H1 (cell line): ENCODE results near the gene MBTPS1. TPM values are rescaled to one million over a fixed set of nuclear protein-coding genes. Genes with fewer than 3 reads are reported as not detected.

ENCODE experiments used
- polyA plus RNA-seq, 7 experiments: library from polyadenylated mRNA; depleted of rRNA in 3 of 7; stranded (reverse) in 5 of 7; unstranded in 2 of 7; fragments of >200 nt in 5 of 7; fragments of 200-250 nt in 2 of 7; gene quantifications; 1 replicate in 5 of 7; 2 replicates in 1 of 7; 4 replicates in 1 of 7; pipeline versions ENCODE4 v1.2.1 to v1.2.3, GENCODE V29; 2011 to 2013; ENCODE audit warnings: missing spikeins in 2 of 7, mixed read lengths in 2 of 7
- total RNA-seq: library from RNA; stranded (reverse); fragmentation: NEBNext Ultra II Directional; extraction: Animal tissue kit (Norgen Biotek cat#: 25700); gene quantifications from 2 replicates; pipeline ENCODE4 v1.2.1, GENCODE V29; 2021
- TF ChIP-seq, protein P1 (sequence below): fragments of 300-600 bp; sonication (generic); IDR thresholded peaks from 2 replicates; pipeline ENCODE4 v1.7.1; 2012; ENCODE audit warnings: low read length, moderate library complexity, mild to moderate bottlenecking, inconsistent platforms; ENCODE audit not compliant: insufficient replicate concordance

MBTPS1 gene
- total and polyA plus RNA-seq, 2 of the 8 experiments (the other 6 are each of a cell fraction or from before 2014, with no cell fraction given) = 30.6 to 53.3 TPM

- TF ChIP-seq, protein P1, sequence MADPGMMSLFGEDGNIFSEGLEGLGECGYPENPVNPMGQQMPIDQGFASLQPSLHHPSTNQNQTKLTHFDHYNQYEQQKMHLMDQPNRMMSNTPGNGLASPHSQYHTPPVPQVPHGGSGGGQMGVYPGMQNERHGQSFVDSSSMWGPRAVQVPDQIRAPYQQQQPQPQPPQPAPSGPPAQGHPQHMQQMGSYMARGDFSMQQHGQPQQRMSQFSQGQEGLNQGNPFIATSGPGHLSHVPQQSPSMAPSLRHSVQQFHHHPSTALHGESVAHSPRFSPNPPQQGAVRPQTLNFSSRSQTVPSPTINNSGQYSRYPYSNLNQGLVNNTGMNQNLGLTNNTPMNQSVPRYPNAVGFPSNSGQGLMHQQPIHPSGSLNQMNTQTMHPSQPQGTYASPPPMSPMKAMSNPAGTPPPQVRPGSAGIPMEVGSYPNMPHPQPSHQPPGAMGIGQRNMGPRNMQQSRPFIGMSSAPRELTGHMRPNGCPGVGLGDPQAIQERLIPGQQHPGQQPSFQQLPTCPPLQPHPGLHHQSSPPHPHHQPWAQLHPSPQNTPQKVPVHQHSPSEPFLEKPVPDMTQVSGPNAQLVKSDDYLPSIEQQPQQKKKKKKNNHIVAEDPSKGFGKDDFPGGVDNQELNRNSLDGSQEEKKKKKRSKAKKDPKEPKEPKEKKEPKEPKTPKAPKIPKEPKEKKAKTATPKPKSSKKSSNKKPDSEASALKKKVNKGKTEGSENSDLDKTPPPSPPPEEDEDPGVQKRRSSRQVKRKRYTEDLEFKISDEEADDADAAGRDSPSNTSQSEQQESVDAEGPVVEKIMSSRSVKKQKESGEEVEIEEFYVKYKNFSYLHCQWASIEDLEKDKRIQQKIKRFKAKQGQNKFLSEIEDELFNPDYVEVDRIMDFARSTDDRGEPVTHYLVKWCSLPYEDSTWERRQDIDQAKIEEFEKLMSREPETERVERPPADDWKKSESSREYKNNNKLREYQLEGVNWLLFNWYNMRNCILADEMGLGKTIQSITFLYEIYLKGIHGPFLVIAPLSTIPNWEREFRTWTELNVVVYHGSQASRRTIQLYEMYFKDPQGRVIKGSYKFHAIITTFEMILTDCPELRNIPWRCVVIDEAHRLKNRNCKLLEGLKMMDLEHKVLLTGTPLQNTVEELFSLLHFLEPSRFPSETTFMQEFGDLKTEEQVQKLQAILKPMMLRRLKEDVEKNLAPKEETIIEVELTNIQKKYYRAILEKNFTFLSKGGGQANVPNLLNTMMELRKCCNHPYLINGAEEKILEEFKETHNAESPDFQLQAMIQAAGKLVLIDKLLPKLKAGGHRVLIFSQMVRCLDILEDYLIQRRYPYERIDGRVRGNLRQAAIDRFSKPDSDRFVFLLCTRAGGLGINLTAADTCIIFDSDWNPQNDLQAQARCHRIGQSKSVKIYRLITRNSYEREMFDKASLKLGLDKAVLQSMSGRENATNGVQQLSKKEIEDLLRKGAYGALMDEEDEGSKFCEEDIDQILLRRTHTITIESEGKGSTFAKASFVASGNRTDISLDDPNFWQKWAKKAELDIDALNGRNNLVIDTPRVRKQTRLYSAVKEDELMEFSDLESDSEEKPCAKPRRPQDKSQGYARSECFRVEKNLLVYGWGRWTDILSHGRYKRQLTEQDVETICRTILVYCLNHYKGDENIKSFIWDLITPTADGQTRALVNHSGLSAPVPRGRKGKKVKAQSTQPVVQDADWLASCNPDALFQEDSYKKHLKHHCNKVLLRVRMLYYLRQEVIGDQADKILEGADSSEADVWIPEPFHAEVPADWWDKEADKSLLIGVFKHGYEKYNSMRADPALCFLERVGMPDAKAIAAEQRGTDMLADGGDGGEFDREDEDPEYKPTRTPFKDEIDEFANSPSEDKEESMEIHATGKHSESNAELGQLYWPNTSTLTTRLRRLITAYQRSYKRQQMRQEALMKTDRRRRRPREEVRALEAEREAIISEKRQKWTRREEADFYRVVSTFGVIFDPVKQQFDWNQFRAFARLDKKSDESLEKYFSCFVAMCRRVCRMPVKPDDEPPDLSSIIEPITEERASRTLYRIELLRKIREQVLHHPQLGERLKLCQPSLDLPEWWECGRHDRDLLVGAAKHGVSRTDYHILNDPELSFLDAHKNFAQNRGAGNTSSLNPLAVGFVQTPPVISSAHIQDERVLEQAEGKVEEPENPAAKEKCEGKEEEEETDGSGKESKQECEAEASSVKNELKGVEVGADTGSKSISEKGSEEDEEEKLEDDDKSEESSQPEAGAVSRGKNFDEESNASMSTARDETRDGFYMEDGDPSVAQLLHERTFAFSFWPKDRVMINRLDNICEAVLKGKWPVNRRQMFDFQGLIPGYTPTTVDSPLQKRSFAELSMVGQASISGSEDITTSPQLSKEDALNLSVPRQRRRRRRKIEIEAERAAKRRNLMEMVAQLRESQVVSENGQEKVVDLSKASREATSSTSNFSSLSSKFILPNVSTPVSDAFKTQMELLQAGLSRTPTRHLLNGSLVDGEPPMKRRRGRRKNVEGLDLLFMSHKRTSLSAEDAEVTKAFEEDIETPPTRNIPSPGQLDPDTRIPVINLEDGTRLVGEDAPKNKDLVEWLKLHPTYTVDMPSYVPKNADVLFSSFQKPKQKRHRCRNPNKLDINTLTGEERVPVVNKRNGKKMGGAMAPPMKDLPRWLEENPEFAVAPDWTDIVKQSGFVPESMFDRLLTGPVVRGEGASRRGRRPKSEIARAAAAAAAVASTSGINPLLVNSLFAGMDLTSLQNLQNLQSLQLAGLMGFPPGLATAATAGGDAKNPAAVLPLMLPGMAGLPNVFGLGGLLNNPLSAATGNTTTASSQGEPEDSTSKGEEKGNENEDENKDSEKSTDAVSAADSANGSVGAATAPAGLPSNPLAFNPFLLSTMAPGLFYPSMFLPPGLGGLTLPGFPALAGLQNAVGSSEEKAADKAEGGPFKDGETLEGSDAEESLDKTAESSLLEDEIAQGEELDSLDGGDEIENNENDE = no peak
Observed at GRCh38 chr16:84138824-84139627, 22.3 kb upstream of the MBTPS1 start (continued).
